8988T (cell line): ENCODE results near the gene SLIT1.
"Not testable (repeated sequence)": the region's sequence is repeated elsewhere in the genome, so short reads cannot be mapped to it uniquely, and the experiment has no call there.

Experiments used
- DNase-seq: peaks from one replicate; pipeline ENCODE4 v3.0.0; 2011

Gene SLIT1

GRCh38 chr10:97103316-97104080 lies 82.3 kb downstream of the SLIT1 start:
- DNase-seq = no peak

- DNase-seq = no peak
These were observed 83.3 kb downstream of the SLIT1 start for GRCh38 chr10:97102441-97102840.

GRCh38 chr10:97101166-97101940 lies 84.4 kb downstream of the SLIT1 start:
- DNase-seq = no peak

GRCh38 chr10:97100657-97101056 lies 85.1 kb downstream of the SLIT1 start:
- no peak for DNase-seq

- DNase-seq = no peak
These were observed 85.9 kb downstream of the SLIT1 start for GRCh38 chr10:97099868-97100267.

- DNase-seq = no peak
These were observed 86.7 kb downstream of the SLIT1 start for GRCh38 chr10:97099089-97099488.

- DNase-seq = no peak
These were observed 88.7 kb downstream of the SLIT1 start for GRCh38 chr10:97097084-97097433.

GRCh38 chr10:97096261-97097083 lies 89.3 kb downstream of the SLIT1 start:
- no peak for DNase-seq

GRCh38 chr10:97095701-97096260 lies 90.0 kb downstream of the SLIT1 start:
- DNase-seq = no peak

- DNase-seq = no peak
These were observed 95.1 kb downstream of the SLIT1 start for GRCh38 chr10:97090644-97091043.

GRCh38 chr10:97090035-97090434 lies 95.7 kb downstream of the SLIT1 start:
- DNase-seq = no peak

GRCh38 chr10:97089209-97089870 lies 96.4 kb downstream of the SLIT1 start:
- DNase-seq = no peak

- no peak for DNase-seq
These were observed 98.5 kb downstream of the SLIT1 start for GRCh38 chr10:97087296-97087695.

- DNase-seq = no peak
These were observed 99.2 kb downstream of the SLIT1 start for GRCh38 chr10:97086530-97086929.

- no peak for DNase-seq
These were observed 102.4 kb downstream of the SLIT1 start for GRCh38 chr10:97083228-97083829.

GRCh38 chr10:97082575-97082974 lies 103.2 kb downstream of the SLIT1 start:
- DNase-seq = not testable (repeated sequence)

- peak; percentile 66 for DNase-seq
These were observed 104.0 kb downstream of the SLIT1 start for GRCh38 chr10:97081621-97082235.

GRCh38 chr10:97080051-97080776 lies 105.5 kb downstream of the SLIT1 start:
- DNase-seq = no peak

- DNase-seq = no peak
These were observed 106.3 kb downstream of the SLIT1 start for GRCh38 chr10:97079448-97079847.

- no peak for DNase-seq
These were observed 106.8 kb downstream of the SLIT1 start for GRCh38 chr10:97078938-97079445.
